Left forelimb (tissue), 1 donor: Measurements from ENCODE around the gene NAPB.
"Not testable (repeated sequence)": the region's sequence is repeated elsewhere in the genome, so short reads cannot be mapped to it uniquely, and the experiment has no call there.

Experiments used
- DNase-seq: peaks from one replicate; pipeline ENCODE4 v3.0.0-alpha.2; 2018; ENCODE audit warnings: low spot score

Gene NAPB

GRCh38 chr20:23420943-23421931 lies at the start of gene NAPB:
Gene NAPB, minus strand, starts transcription at chr20:23421488. Its CDS starts 86 bp downstream, at chr20:23421402.
- DNase-seq = peak; percentile 97

- not testable (repeated sequence) for DNase-seq
These were observed 45.7 kb upstream of the NAPB start for GRCh38 chr20:23466961-23467360.

GRCh38 chr20:23461180-23461579 lies 39.9 kb upstream of the NAPB start:
- DNase-seq = no peak

- DNase-seq = no peak
These were observed 38.3 kb upstream of the NAPB start for GRCh38 chr20:23459461-23460150.

GRCh38 chr20:23456873-23457272 lies 35.6 kb upstream of the NAPB start:
- no peak for DNase-seq

GRCh38 chr20:23456409-23456808 lies 35.1 kb upstream of the NAPB start:
- no peak for DNase-seq

GRCh38 chr20:23455639-23456038 lies 34.4 kb upstream of the NAPB start:
- no peak for DNase-seq

GRCh38 chr20:23454816-23455215 lies 33.5 kb upstream of the NAPB start:
- DNase-seq = no peak

GRCh38 chr20:23453549-23454543 lies 32.6 kb upstream of the NAPB start:
- DNase-seq = no peak

- DNase-seq = no peak
These were observed 31.5 kb upstream of the NAPB start, which contains the start of gene CST11 for GRCh38 chr20:23452776-23453175. Gene CST11, minus strand, starts transcription at chr20:23452876. Its CDS starts 65 bp downstream, at chr20:23452811.

- DNase-seq = no peak
These were observed 30.7 kb upstream of the NAPB start for GRCh38 chr20:23451956-23452487.

GRCh38 chr20:23450877-23451276 lies 29.6 kb upstream of the NAPB start:
- no peak for DNase-seq

- no peak for DNase-seq
These were observed 28.1 kb upstream of the NAPB start for GRCh38 chr20:23449421-23449820.

GRCh38 chr20:23448167-23448566 lies 26.9 kb upstream of the NAPB start:
- no peak for DNase-seq

- DNase-seq = no peak
These were observed 25.2 kb upstream of the NAPB start for GRCh38 chr20:23446505-23446904.

GRCh38 chr20:23445596-23446217 lies 24.4 kb upstream of the NAPB start:
- no peak for DNase-seq

GRCh38 chr20:23444859-23445258 lies 23.6 kb upstream of the NAPB start:
- DNase-seq = no peak

- no peak for DNase-seq
These were observed 21.1 kb upstream of the NAPB start for GRCh38 chr20:23442436-23442835.

- no peak for DNase-seq
These were observed 20.6 kb upstream of the NAPB start for GRCh38 chr20:23441850-23442313.

- DNase-seq = no peak
These were observed 18.7 kb upstream of the NAPB start for GRCh38 chr20:23440004-23440403.

GRCh38 chr20:23438661-23439060 lies 17.4 kb upstream of the NAPB start:
- no peak for DNase-seq
